ENCODE measurements around the gene C1QTNF6.

C1QTNF6 gene

DNA sequence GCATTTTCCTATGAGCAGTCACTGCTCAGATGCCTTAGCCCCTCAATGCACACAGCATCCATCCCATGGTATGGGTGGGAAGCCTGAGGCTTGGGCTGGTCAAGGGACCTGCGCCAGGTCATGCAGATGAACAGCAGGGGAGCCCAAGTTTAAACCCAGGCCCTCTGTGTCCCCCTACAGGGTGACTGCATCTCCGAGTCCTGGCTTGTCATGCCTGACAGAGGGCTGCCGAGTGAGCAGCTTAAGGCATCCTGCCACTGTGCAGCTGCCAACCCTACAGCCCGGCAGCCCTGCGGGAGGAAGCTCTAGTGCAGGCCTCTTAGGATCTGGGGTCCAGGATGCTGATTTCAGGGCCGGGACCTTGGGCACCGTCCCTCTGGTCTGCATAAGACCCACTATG, 48.3 kb downstream of the C1QTNF6 start:
- no peak for DNase-seq

DNA sequence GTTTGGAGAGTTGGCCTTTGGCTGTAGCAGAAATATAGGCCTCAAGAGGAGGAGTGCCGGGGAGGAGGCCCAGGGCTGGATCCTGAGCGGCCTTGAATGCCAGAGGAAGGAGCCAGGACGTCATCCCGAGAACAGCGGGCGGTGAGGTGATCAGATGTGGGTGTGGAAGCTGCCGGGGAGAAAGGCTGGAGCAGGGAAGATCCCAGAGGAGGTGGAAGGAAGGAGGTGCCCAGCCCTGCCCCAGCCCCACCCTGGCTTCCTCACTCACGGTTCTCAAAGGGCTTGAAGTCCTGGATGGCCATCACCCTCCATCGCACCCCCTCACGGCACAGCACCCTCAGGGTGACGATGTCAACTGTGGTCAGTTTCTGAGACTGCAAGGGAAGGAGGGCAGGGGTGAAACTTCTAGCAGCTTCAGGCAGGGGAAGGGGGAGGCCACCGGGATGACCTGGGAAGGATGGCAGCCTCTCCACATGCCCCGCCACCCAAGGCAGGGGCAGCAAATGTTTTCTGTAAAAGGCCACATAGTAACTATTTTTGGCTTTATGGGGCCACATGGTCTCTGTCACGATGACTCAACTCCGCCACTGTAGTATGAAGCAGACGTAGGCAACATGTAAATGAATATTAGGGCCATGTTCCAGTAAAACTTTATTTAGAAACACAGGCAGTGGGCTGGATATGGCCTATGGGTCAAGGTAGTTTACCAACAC, 49.0 kb downstream of the C1QTNF6 start:
- DNase-seq = no peak

DNA sequence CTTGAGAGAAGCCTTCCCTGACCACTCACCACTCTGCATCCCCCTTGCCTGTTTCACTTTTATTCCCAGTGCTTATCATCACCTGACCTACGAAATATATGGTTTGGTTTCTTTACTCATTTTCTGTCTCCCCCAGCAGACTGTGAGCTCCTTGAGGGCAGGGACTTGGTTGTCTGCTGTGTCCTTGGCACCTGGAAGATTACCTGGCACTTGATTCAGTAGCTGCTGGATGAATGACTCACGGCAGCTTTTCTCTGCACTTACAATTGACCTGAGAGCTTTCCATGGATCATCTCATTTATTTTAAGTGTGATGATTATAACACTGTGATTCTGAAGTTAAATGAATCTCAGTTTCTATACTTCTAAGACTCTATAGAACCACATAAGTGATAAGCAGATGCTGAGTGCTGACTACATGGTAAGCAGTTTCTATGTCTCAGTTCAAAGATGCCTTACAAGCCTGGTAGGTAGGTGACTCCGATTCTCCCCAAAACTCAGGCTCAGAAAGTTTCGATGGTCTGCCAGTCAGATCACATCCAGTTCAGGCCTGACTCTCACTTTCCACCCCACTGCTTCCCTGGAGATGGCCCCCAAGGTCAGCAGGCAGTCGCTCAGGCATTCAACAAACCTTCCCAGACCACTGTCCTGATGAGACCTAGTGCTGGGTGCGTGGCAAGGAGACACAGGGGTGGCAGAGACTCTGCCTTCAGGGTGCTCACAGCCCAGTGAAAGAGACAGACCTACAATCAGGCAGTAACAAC, 50.0 kb downstream of the C1QTNF6 start:
- DNase-seq = no peak

DNA sequence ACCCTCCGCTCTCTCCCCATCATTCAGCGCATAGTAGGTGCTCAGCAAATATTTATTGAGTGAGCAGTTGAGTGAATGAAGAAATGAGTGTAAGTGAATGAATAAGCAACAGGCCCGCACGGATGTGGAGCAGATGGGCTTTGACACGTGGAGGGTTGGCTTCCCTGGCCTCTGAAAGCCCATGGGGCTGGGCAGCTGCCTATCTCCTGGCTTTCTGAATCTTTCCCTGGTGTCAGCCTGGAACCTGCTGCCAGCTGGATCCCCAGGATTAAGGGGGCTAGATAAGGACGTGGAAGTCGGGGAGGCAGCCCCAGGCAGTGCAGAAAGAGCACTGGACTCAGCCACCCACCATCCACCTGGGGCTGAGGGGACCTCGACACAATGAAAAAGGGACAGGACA, 50.9 kb downstream of the C1QTNF6 start:
- no peak for DNase-seq

DNA sequence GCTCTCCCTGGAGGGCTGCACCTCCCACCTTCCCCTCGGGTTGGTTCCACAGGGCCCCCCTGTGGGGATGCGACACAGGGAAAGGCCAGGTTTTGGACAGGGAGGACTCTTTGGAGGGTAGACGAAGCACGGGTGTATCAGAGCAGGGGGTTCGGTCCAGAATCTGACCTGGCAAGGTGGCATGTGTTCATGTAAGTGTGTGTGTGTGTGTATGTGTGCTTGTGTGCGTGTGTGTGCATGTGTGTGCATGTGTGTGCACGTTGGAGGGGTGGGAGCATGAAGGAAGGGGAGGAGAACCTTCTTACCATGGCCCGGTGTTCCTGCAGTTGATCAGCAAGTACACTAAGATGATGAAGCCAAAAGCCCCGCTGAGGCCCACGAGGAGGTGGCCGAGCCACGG, 53.0 kb downstream of the C1QTNF6 start:
- no peak for DNase-seq

DNA sequence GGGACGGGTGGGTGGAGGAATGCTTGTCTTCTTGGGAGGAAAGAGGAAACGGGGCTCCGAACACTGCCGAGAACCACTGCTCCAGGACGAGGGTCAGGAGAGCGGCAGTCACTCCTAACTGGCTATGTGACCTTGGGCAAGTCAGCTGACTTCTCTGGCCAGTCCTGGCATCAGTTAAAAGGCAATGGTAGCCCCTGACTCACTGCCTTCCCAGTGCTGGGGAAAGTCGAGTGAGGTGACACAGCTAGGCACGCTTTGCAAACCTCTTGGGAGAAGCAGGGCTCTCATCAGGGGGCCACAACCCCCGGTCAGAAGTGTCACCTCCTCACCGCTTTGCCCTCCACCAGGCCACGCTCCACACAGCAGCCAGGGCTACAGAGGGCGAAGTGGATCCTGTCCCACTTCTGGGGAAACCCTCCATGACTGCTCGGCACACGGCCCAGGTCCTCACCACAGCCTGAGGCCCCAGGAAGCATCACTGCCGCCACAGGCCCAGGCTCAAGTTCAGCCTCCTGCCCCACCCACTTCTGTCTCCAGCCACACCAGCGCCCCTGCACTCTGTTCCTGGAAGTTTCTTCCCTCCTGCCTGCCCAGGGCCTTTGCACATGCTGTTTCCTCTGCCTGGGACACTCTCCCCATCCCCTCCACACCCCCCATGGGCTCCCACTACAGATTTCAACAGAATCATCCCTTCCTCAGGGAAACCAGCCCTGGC, 54.6 kb downstream of the C1QTNF6 start:
- no peak for DNase-seq

DNA sequence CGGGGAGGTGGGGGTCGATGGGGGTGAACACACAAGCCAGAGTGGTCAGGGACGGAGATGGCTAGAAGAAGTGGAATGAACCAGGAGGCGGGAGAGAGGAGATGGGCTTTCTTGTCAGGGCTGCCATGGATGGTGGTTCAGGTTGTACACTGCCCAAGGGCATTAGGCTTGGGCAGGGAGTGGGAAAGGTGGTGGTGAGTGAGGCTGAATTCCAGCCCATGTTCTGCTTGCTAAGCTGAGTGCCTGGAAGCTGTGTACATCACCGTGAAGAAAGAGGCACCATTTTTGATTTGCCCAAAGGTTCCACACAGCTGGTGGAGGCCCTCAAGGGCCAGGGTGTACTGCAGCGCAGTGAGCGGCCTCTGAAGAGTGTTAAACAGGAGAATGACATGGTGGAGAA, 55.3 kb downstream of the C1QTNF6 start:
- no peak for DNase-seq

Measured in CD4-positive, alpha-beta T cell treated with Interleukin-12 subunit alpha and Interleukin-12 subunit beta, for 1 hour (primary cell).